Left ventricle myocardium inferior (tissue), 1 donor: ENCODE measurements around the gene SLC30A2. TPM values are rescaled to one million over a fixed set of nuclear protein-coding genes. Genes with fewer than 3 reads are reported as not detected.

ENCODE experiments used
- DNase-seq: peaks from one replicate; pipeline ENCODE4 v3.0.0-alpha.2; 2020
- H3K27ac ChIP-seq: fragments of 200-600 bp; replicated peaks from 2 replicates; pipeline ENCODE4 v1.8.0; 2021
- H3K27me3 ChIP-seq: fragments of 200-600 bp; 2 replicates; pipeline ENCODE4 v1.8.0; 2021; ENCODE audit warnings: low read depth
- H3K36me3 ChIP-seq: fragments of 200-600 bp; 2 replicates; pipeline ENCODE4 v1.8.0; 2021
- H3K4me1 ChIP-seq: fragments of 200-600 bp; 2 replicates; pipeline ENCODE4 v1.8.0; 2021
- H3K4me3 ChIP-seq: fragments of 200-600 bp; 2 replicates; pipeline ENCODE4 v1.8.0; 2021; ENCODE audit warnings: mild to moderate bottlenecking, moderate library complexity
- H3K9me3 ChIP-seq: fragments of 200-600 bp; replicated peaks from 2 replicates; pipeline ENCODE4 v1.8.0; 2021
- CTCF ChIP-seq: fragments of 200-600 bp; IDR thresholded peaks from 2 replicates; pipeline ENCODE4 v1.8.0; 2021; ENCODE audit warnings: antibody characterized with exemption, mild to moderate bottlenecking, borderline replicate concordance
- intact Hi-C: fragments of 100-400 bp; cut with micrococcal nuclease; formaldehyde crosslinking; loops from one replicate; pipeline ENCODE4 v1.11.0; 2022
- total RNA-seq: library from RNA; stranded (reverse); fragmentation: NEBNext Ultra II Directional; extraction: Animal tissue kit (Norgen Biotek cat#: 25700); gene quantifications from one replicate; pipeline ENCODE4 v1.2.1, GENCODE V29; 2021
- donor health status: DM: no; HTN: yes; CAD: no; lungs with severe emphysema.

The SLC30A2 gene
- total RNA-seq, 1 donor from 2014 or later, result 7.1 TPM

DNA sequence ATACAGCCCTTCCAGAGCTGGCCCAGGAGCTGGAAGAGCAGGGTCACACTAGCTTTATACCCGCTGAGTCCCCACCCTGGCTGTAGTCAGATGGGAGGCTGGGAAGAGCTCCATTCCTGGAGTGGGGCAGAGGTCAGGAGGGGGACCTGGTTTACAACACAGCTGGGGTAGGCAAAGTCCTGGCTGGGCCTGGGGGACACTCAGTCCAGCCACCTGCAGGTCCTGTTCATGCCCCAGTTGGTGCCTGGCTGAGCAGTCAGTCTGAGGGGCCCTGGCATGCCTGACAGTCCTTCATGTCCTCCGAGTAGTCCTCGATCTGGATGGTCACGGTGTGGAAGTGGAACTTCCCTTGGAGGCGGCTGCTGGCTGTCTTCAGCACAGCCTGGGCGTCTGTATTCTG is 7.0 kb downstream of the SLC30A2 start:
- H3K4me1 ChIP-seq, result peaks cover 54% of the 10 kb centered on the region
- TF ChIP-seq CTCF, result no peak
- H3K27ac ChIP-seq, result peak overlapping the region; percentile 97
- H3K9me3 ChIP-seq, result no peaks in the 10 kb centered on the region
- intact Hi-C loops, result no loop called here
- no peak overlapping the region for H3K4me3 ChIP-seq
- H3K27me3 ChIP-seq, result peaks cover 31% of the 10 kb centered on the region
- no peaks in the 10 kb centered on the region for H3K36me3 ChIP-seq
- DNase-seq, result no peak

GRCh38 chr1:26038477-26038876 is 7.4 kb downstream of the SLC30A2 start:
- intact Hi-C loops, result no loop called here
- TF ChIP-seq CTCF, result no peak
- H3K36me3 ChIP-seq, result no peaks in the 10 kb centered on the region
- H3K9me3 ChIP-seq, result no peaks in the 10 kb centered on the region
- no peak overlapping the region for H3K4me3 ChIP-seq
- H3K27me3 ChIP-seq, result peaks cover 27% of the 10 kb centered on the region
- no peak for DNase-seq
- H3K4me1 ChIP-seq, result peaks cover 50% of the 10 kb centered on the region
- H3K27ac ChIP-seq, result peak overlapping the region; percentile 97

GRCh38 chr1:26037904-26038303 is 8.0 kb downstream of the SLC30A2 start:
- H3K27ac ChIP-seq, result peak overlapping the region; percentile 97
- H3K36me3 ChIP-seq, result no peaks in the 10 kb centered on the region
- H3K4me3 ChIP-seq, result no peak overlapping the region
- DNase-seq, result no peak
- peaks cover 46% of the 10 kb centered on the region for H3K4me1 ChIP-seq
- no peak for TF ChIP-seq CTCF
- intact Hi-C loops, result no loop called here
- H3K9me3 ChIP-seq, result no peaks in the 10 kb centered on the region
- H3K27me3 ChIP-seq, result peaks cover 21% of the 10 kb centered on the region

GRCh38 chr1:26036756-26037281 is 9.1 kb downstream of the SLC30A2 start:
- H3K36me3 ChIP-seq, result no peaks in the 10 kb centered on the region
- H3K27ac ChIP-seq, result peak overlapping the region; percentile 97
- intact Hi-C loops, result no loop called here
- H3K4me3 ChIP-seq, result peak overlapping the region; percentile 93
- peaks cover 11% of the 10 kb centered on the region for H3K27me3 ChIP-seq
- DNase-seq, result no peak
- no peaks in the 10 kb centered on the region for H3K9me3 ChIP-seq
- no peak for TF ChIP-seq CTCF
- H3K4me1 ChIP-seq, result peaks cover 41% of the 10 kb centered on the region

DNA sequence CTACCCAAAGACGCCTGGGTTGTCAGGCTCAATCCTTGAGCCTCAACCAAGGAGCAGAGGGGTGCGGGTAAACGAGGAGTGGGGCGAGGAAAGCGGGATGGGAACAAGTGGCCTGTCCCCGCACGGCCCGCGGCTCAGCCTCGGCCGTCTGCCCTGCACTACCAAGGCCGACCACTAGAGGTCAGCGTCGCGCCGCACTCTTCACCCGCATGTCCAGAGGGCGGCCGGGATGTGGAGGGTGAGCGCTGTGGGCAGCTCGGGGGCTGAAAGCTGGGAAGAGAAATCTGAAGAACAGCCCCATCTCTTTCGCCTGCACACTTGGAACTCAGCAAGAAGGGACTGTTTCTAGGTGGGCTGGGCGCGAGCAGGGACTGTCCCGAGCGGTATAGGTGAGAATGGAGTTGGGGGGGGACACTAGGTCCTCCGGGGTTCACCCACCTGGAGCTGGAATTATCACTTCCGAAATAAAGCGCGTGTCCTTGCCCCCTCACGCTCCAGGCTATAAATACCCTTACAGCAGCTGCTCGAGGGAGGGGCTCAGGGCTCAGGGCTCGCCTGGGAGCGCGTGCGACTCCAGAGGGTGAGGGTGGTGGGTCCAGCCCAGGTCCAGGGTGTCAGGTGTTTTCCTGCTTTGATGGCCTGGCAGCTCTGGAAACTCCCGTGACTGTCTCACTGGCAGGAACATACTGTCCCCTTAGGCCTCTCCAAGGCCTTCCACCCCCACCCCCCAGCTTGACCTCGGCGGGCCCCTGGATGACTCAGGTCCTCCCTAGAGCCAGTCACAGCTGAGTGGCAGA is 9.8 kb downstream of the SLC30A2 start:
- Histone ChIP-seq H3K9me3 (no peaks in the 10 kb centered on the region), H3K36me3 (no peaks in the 10 kb centered on the region), H3K4me3 (peak overlapping the region; percentile 93), H3K27ac (peak overlapping the region; percentile 97), H3K27me3 (peaks cover 8% of the 10 kb centered on the region), H3K4me1 (peaks cover 41% of the 10 kb centered on the region)
- DNase-seq, result peak; percentile 85
- intact Hi-C loops, result no loop called here
- TF ChIP-seq CTCF, result peak; percentile 99
